ENCODE results near the gene VPS26A. TPM values are rescaled to one million over a fixed set of nuclear protein-coding genes. Genes with fewer than 3 reads are reported as not detected.

VPS26A gene
- total RNA-seq, 1 experiment from 2014 or later, result 90.0 TPM

- H2AFZ ChIP-seq, result no peak overlapping the region
- H3K9me3 ChIP-seq (ENCODE audit: insufficient read depth, low read depth), result no peaks in the 10 kb centered on the region
- H3K79me2 ChIP-seq (ENCODE audit: low read depth), result 0 out of 2 replicates have a peak, but pooled peaks cover 2% of the 10 kb centered on the region
- TF ChIP-seq CTCF (conservative IDR thresholded peaks at IDR 0.05), result no peak
- no peak for TF ChIP-seq EZH2 (IDR thresholded peaks at IDR 0.05; ENCODE audit: low read depth)
- no peaks in the 10 kb centered on the region for H4K20me1 ChIP-seq (ENCODE audit: insufficient read depth)
- no peaks in the 10 kb centered on the region for H3K27me3 ChIP-seq (ENCODE audit: insufficient read depth, low read depth)
- no peak overlapping the region for H3K4me2 ChIP-seq
- ChIA-PET CTCF (no interaction called here), POLR2A (ENCODE audit: unreplicated experiment) (interaction anchor here (0.5 kb wide), 1 partner anchor 72 kb away, joined by 7 read pairs; no protein-coding TSS in a partner anchor)
- no peaks in the 10 kb centered on the region for H3K9me2 ChIP-seq (ENCODE audit: insufficient read depth)
- BruUV-seq (replicated peaks), result no TSS peak
- H3K4me1 ChIP-seq (replicated peaks; ENCODE audit: insufficient read depth), result peaks cover 4% of the 10 kb centered on the region
- H3K27ac ChIP-seq, result no peak overlapping the region
- peaks cover 19% of the 10 kb centered on the region for H3F3A ChIP-seq (ENCODE audit: insufficient read depth, low read depth)
- DNase-seq, result no peak
- H3K36me3 ChIP-seq (ENCODE audit: low read depth), result peaks cover 28% of the 10 kb centered on the region
- H3K4me3 ChIP-seq, result no peak overlapping the region
- intact Hi-C loops (cut with micrococcal nuclease; ENCODE audit: unreplicated experiment), result no loop called here
Measured at GRCh38 chr10:69211524-69211923, 87.5 kb downstream of the VPS26A start.

- peaks cover 26% of the 10 kb centered on the region for H3F3A ChIP-seq (ENCODE audit: insufficient read depth, low read depth)
- no peaks in the 10 kb centered on the region for H4K20me1 ChIP-seq (ENCODE audit: insufficient read depth)
- H2AFZ ChIP-seq, result no peak overlapping the region
- H3K4me2 ChIP-seq, result no peak overlapping the region
- peaks cover 14% of the 10 kb centered on the region; the same call in 1 of the 2 replicates for H3K36me3 ChIP-seq (ENCODE audit: low read depth)
- CTCF ChIA-PET, result no interaction called here
- intact Hi-C loops (cut with micrococcal nuclease; ENCODE audit: unreplicated experiment), result no loop called here
- no peak for TF ChIP-seq CTCF (conservative IDR thresholded peaks at IDR 0.05)
- BruUV-seq (replicated peaks), result no TSS peak
- no peak for DNase-seq
- H3K79me2 ChIP-seq (ENCODE audit: low read depth), result 0 out of 2 replicates have a peak, but pooled peaks cover 3% of the 10 kb centered on the region
- no peaks in the 10 kb centered on the region for H3K9me2 ChIP-seq (ENCODE audit: insufficient read depth)
- no peak overlapping the region for H3K27ac ChIP-seq
- peaks cover 24% of the 10 kb centered on the region for H3K4me1 ChIP-seq (replicated peaks; ENCODE audit: insufficient read depth)
- no peaks in the 10 kb centered on the region for H3K9me3 ChIP-seq (ENCODE audit: insufficient read depth, low read depth)
- H3K4me3 ChIP-seq, result no peak overlapping the region
- POLR2A ChIA-PET (ENCODE audit: unreplicated experiment), result interaction anchor here (0.7 kb wide), 2 partner anchors 22 to 182 kb away, joined by 3 to 10 read pairs; no protein-coding TSS in a partner anchor
- H3K27me3 ChIP-seq (ENCODE audit: insufficient read depth, low read depth), result no peaks in the 10 kb centered on the region
Measured at GRCh38 chr10:69213591-69214311, 89.8 kb downstream of the VPS26A start.

GRCh38 chr10:69214666-69215131 lies 90.7 kb downstream of the VPS26A start:
- H3K4me2 ChIP-seq, result no peak overlapping the region
- peaks cover 29% of the 10 kb centered on the region for H3K4me1 ChIP-seq (replicated peaks; ENCODE audit: insufficient read depth)
- no peaks in the 10 kb centered on the region for H3K27me3 ChIP-seq (ENCODE audit: insufficient read depth, low read depth)
- H3K4me3 ChIP-seq, result no peak overlapping the region
- H3K36me3 ChIP-seq (ENCODE audit: low read depth), result peaks cover 14% of the 10 kb centered on the region; the same call in 1 of the 2 replicates
- no peaks in the 10 kb centered on the region for H3K9me2 ChIP-seq (ENCODE audit: insufficient read depth)
- peaks cover 21% of the 10 kb centered on the region for H3F3A ChIP-seq (ENCODE audit: insufficient read depth, low read depth)
- no peak for TF ChIP-seq EZH2 (IDR thresholded peaks at IDR 0.05; ENCODE audit: low read depth)
- TF ChIP-seq CTCF (conservative IDR thresholded peaks at IDR 0.05), result no peak
- 0 out of 2 replicates have a peak, but pooled peaks cover 3% of the 10 kb centered on the region for H3K79me2 ChIP-seq (ENCODE audit: low read depth)
- intact Hi-C loops (cut with micrococcal nuclease; ENCODE audit: unreplicated experiment), result no loop called here
- H3K9me3 ChIP-seq (ENCODE audit: insufficient read depth, low read depth), result no peaks in the 10 kb centered on the region
- no peak overlapping the region for H3K27ac ChIP-seq
- ChIA-PET POLR2A (ENCODE audit: unreplicated experiment) (no interaction called here), CTCF (no interaction called here)
- H2AFZ ChIP-seq, result no peak overlapping the region
- BruUV-seq (replicated peaks), result no TSS peak
- no peaks in the 10 kb centered on the region for H4K20me1 ChIP-seq (ENCODE audit: insufficient read depth)
- no peak for DNase-seq
